GM06990 (cell line): ENCODE measurements around the gene CLASP1.

Source experiments
- DNase-seq: peaks from one replicate; pipeline ENCODE4 v3.0.0-alpha.2; 2011; ENCODE audit not compliant: insufficient read length; ENCODE audit errors: extremely low read depth
- H3K27me3 ChIP-seq: replicated peaks from 2 replicates; pipeline ENCODE4 v1.6.0; 2011; ENCODE audit warnings: low read length; ENCODE audit not compliant: control insufficient read depth, insufficient read depth
- H3K36me3 ChIP-seq: 2 replicates; pipeline ENCODE4 v1.5.1; 2011; ENCODE audit warnings: low read length; ENCODE audit not compliant: control insufficient read depth, insufficient read depth
- H3K4me3 ChIP-seq: replicated peaks from 2 replicates; pipeline ENCODE4 v1.5.1; 2011; ENCODE audit warnings: low read depth, mild to moderate bottlenecking, control low read depth, low read length
- TF ChIP-seq, protein P1 (sequence below): IDR thresholded peaks from 2 replicates; pipeline ENCODE4 v1.5.1; 2011; ENCODE audit warnings: low read length, control low read depth, mild to moderate bottlenecking, inconsistent platforms; ENCODE audit not compliant: insufficient read depth, poor library complexity, severe bottlenecking

Gene CLASP1

GRCh38 chr2:121435790-121436189 is 213.5 kb downstream of the CLASP1 start:
- Histone ChIP-seq H3K27me3 (no peaks in the 10 kb centered on the region), H3K4me3 (no peak overlapping the region), H3K36me3 (peaks cover 3% of the 10 kb centered on the region)
- DNase-seq: no peak
- TF ChIP-seq, protein P1, sequence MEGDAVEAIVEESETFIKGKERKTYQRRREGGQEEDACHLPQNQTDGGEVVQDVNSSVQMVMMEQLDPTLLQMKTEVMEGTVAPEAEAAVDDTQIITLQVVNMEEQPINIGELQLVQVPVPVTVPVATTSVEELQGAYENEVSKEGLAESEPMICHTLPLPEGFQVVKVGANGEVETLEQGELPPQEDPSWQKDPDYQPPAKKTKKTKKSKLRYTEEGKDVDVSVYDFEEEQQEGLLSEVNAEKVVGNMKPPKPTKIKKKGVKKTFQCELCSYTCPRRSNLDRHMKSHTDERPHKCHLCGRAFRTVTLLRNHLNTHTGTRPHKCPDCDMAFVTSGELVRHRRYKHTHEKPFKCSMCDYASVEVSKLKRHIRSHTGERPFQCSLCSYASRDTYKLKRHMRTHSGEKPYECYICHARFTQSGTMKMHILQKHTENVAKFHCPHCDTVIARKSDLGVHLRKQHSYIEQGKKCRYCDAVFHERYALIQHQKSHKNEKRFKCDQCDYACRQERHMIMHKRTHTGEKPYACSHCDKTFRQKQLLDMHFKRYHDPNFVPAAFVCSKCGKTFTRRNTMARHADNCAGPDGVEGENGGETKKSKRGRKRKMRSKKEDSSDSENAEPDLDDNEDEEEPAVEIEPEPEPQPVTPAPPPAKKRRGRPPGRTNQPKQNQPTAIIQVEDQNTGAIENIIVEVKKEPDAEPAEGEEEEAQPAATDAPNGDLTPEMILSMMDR: no peak

DNA sequence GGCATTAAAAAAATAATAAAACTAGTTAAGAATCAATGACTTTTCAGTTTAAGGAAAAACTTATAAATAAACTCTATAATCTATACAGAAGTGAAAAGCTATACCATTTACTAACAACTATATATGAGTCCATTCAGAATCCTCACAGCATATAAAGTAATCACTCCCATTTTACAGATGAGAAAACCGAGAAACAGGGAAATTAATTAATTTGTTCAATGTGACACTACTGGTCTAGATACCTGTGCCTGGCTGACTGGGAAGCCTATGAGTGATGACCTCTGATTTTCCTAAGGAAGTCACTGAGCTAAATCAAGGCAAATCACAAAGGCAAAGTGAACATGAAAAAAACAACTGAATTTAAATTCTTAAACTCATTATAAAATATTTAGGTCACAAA is 218.0 kb downstream of the CLASP1 start:
- H3K4me3 ChIP-seq: no peak overlapping the region
- TF ChIP-seq, protein P1: no peak
- H3K36me3 ChIP-seq: peaks cover 7% of the 10 kb centered on the region
- H3K27me3 ChIP-seq: no peaks in the 10 kb centered on the region
- no peak for DNase-seq

DNA sequence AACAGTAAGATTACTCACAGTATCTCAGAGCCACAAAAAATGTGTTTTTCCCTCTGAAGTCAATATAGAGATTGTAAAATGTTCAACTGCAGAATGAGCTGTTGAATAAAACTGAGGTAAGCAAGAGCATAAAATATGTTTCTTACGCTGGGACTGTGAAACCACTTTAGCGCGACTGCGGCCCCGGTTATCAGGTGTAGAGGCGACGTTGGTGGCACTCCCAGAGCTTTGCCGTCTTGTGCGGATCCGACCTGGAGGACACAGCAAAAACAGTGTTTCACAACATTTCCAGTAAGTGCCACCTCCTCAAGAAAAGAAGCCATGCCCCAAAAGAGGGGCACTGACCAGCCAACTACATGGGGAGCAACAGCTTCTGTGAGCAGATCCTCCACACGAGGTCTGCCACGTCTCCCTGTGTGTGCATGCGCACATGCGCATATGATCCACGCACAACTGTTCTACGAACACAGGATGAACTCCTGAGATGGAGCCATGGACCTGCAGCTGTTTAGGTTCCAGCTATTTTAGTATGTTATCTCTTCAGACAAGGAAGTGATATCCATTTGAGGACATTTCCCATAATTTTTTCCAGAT is 219.2 kb downstream of the CLASP1 start:
- Histone ChIP-seq H3K4me3 (no peak overlapping the region), H3K36me3 (peaks cover 7% of the 10 kb centered on the region), H3K27me3 (no peaks in the 10 kb centered on the region)
- TF ChIP-seq, protein P1: no peak
- DNase-seq: no peak

DNA sequence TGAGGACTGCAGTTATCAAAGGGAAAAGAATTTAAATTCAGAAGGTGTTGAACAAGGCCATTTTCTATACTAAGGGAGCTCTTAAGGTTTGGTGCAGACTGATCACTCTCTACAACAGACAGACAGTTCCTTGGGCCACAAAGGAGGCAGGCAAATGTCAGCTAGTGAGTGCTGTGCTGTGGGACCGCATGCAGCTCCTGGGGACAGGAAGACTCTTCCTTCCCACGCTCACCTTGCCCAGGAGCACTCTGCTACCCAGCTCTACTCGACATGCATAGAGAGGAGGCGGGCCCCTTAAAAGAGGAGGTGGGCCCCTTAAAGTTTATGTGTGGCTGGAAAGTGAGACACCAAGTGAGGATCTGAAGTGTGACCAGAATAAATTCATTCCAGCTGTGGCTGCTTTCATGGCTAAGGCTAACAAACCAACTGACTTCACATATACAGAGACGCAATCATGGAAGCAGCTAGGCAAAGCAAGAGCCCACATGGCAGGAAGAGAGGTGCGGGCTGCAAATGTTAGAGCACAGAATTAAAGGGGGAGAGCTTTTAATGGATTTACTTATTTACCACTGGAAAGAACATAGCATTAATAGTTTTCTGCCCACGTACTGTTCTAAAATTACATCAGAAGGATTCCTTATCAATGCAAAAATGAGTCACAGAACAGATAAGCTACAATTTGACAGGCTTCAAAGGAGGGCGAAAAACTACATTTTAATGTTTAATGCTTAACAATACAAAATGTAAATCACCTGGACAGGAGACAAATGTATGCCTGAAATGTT is 220.0 kb downstream of the CLASP1 start:
- no peaks in the 10 kb centered on the region for H3K27me3 ChIP-seq
- peaks cover 9% of the 10 kb centered on the region for H3K36me3 ChIP-seq
- no peak for DNase-seq
- H3K4me3 ChIP-seq: no peak overlapping the region
- TF ChIP-seq, protein P1: no peak

DNA sequence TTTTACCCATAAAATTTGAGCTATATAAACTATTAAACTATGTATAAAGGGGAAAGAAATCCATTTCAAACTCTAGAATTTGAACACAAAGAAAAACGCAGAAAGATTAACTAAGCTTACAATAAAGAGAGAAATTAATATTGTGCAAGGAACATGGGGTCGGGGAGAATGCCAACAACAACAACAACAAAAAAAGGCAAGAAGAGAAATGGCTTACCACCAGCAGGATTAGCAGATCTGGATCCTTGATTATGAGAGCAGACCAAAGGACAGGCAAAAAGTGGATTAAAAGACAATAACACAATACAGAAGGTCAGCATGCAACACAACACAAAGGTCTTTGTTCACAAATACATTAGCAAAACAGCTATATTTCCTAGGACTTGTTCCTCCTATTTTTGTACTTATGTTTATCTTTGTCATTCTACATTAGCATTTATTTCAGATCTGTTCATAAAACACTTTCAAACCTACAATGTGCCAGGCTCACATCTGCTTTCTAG is 222.0 kb downstream of the CLASP1 start:
- H3K36me3 ChIP-seq: peaks cover 9% of the 10 kb centered on the region
- H3K27me3 ChIP-seq: no peaks in the 10 kb centered on the region
- DNase-seq: no peak
- TF ChIP-seq, protein P1: no peak
- no peak overlapping the region for H3K4me3 ChIP-seq
